Osteoblast (primary cell): ENCODE measurements around the gene SLC26A4. TPM values are rescaled to one million over a fixed set of nuclear protein-coding genes. Genes with fewer than 3 reads are reported as not detected.
A peak's percentile ranks its signal among the peaks of the same experiment; 100 is the strongest.
"Not testable (repeated sequence)": the region's sequence is repeated elsewhere in the genome, so short reads cannot be mapped to it uniquely, and the experiment has no call there.

ENCODE experiments used
- DNase-seq: peaks from one replicate; pipeline ENCODE4 v3.0.0; 2011; ENCODE audit warnings: low spot score, mixed read lengths; ENCODE audit not compliant: insufficient read length; ENCODE audit errors: missing footprints
- H2AFZ ChIP-seq: 2 replicates; pipeline ENCODE4 v1.6.0; 2011; ENCODE audit warnings: mild to moderate bottlenecking, low read length
- H3K27ac ChIP-seq: 2 replicates; pipeline ENCODE4 v1.5.1; 2011; ENCODE audit warnings: mild to moderate bottlenecking, low read depth, low read length, moderate library complexity
- H3K27me3 ChIP-seq: 2 replicates; pipeline ENCODE4 v1.6.0; 2012; ENCODE audit warnings: mild to moderate bottlenecking, control low read depth, inconsistent platforms, low read length, moderate library complexity; ENCODE audit not compliant: insufficient read depth
- H3K36me3 ChIP-seq: 2 replicates; pipeline ENCODE4 v1.5.1; 2011; ENCODE audit warnings: mild to moderate bottlenecking, low read length, control low read depth, moderate library complexity; ENCODE audit not compliant: insufficient read depth
- H3K4me1 ChIP-seq: 2 replicates; pipeline ENCODE4 v1.5.1; 2011; ENCODE audit warnings: mild to moderate bottlenecking, low read length, control low read depth, moderate library complexity; ENCODE audit not compliant: insufficient read depth
- H3K4me2 ChIP-seq: 2 replicates; pipeline ENCODE4 v1.6.0; 2011; ENCODE audit warnings: mild to moderate bottlenecking, low read length; ENCODE audit not compliant: insufficient read depth
- H3K4me3 ChIP-seq: fragments of 200-600 bp; sonication (generic); 3 replicates; pipeline ENCODE4 v1.5.1; 2012; ENCODE audit warnings: mild to moderate bottlenecking, low read length, inconsistent platforms; ENCODE audit not compliant: insufficient read depth
- H3K79me2 ChIP-seq: 2 replicates; pipeline ENCODE4 v1.6.0; 2012; ENCODE audit warnings: mild to moderate bottlenecking, low read length, control low read depth, inconsistent platforms; ENCODE audit not compliant: insufficient read depth
- H3K9me3 ChIP-seq: 2 replicates; pipeline ENCODE4 v1.5.1; 2011; ENCODE audit warnings: low read depth, low read length, control low read depth
- H4K20me1 ChIP-seq: 2 replicates; pipeline ENCODE4 v1.6.0; 2012; ENCODE audit warnings: mild to moderate bottlenecking, low read length, control low read depth; ENCODE audit not compliant: insufficient read depth
- total RNA-seq: library from RNA; depleted of rRNA; stranded (reverse); fragments of >200 nt; gene quantifications from 2 replicates; pipeline ENCODE4 v1.2.3, GENCODE V29; 2012
- TF ChIP-seq, protein P1 (sequence below): IDR thresholded peaks from 2 replicates; pipeline ENCODE4 v1.5.1; 2011; ENCODE audit warnings: mild to moderate bottlenecking, low read depth, low read length, moderate library complexity; ENCODE audit errors: extremely low read depth

Gene SLC26A4
- total RNA-seq, 1 donor = 0.36 TPM

DNA sequence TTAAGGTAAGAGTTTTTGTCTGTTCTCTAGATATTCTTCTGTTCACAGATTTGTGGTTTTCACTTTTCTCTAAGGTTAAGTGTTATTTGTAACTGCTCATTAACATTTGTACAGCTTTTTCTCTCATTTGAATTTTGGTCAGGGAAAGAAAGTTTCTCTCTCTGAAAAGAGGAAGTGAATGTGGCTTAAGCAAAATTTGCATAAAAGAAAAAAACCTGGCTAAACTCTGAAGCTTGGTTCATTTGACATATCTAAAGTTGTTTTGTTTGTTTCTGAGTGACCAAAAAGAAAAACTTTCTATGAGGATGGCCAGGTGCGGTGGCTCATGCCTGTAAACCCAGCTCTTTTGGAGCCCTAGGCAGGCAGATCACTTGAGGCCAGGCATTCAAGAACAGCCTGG, 22.0 kb upstream of the SLC26A4 start:
- Histone ChIP-seq H3K27ac (no peak overlapping the region), H3K79me2 (no peaks in the 10 kb centered on the region), H3K9me3 (no peaks in the 10 kb centered on the region), H3K27me3 (no peaks in the 10 kb centered on the region), H2AFZ (no peak overlapping the region), H3K4me2 (no peak overlapping the region), H3K4me1 (peaks cover 9% of the 10 kb centered on the region), H3K36me3 (no peaks in the 10 kb centered on the region), H3K4me3 (no peak overlapping the region), H4K20me1 (no peaks in the 10 kb centered on the region)
- TF ChIP-seq, protein P1, sequence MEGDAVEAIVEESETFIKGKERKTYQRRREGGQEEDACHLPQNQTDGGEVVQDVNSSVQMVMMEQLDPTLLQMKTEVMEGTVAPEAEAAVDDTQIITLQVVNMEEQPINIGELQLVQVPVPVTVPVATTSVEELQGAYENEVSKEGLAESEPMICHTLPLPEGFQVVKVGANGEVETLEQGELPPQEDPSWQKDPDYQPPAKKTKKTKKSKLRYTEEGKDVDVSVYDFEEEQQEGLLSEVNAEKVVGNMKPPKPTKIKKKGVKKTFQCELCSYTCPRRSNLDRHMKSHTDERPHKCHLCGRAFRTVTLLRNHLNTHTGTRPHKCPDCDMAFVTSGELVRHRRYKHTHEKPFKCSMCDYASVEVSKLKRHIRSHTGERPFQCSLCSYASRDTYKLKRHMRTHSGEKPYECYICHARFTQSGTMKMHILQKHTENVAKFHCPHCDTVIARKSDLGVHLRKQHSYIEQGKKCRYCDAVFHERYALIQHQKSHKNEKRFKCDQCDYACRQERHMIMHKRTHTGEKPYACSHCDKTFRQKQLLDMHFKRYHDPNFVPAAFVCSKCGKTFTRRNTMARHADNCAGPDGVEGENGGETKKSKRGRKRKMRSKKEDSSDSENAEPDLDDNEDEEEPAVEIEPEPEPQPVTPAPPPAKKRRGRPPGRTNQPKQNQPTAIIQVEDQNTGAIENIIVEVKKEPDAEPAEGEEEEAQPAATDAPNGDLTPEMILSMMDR = no peak
- no peak for DNase-seq

DNA sequence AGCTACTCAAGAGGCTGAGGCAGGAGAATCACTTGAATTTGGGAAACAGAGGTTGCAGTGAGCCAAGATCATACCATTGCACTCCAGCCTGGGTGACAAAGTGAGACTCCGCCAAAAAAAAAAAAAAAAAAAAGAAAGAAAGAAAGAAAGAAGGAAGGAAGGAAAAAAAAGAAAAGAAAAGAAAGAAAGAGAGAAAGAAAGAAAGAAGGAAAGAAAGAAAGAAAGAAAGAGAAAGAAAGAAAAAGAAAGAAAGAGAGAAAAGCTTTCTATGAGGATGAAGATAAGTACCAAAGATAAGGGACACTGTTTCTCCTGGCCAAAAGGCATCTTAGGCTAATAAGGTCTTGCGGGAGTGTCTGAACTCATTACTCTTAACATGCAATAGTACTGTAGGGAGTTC, 21.6 kb upstream of the SLC26A4 start:
- H3K79me2 ChIP-seq, H3K4me2 ChIP-seq, H3K27me3 ChIP-seq, H3K9me3 ChIP-seq, H2AFZ ChIP-seq, H4K20me1 ChIP-seq, H3K4me3 ChIP-seq, DNase-seq, H3K27ac ChIP-seq, H3K36me3 ChIP-seq: not testable (repeated sequence)
- peaks cover 13% of the 10 kb centered on the region for H3K4me1 ChIP-seq

DNA sequence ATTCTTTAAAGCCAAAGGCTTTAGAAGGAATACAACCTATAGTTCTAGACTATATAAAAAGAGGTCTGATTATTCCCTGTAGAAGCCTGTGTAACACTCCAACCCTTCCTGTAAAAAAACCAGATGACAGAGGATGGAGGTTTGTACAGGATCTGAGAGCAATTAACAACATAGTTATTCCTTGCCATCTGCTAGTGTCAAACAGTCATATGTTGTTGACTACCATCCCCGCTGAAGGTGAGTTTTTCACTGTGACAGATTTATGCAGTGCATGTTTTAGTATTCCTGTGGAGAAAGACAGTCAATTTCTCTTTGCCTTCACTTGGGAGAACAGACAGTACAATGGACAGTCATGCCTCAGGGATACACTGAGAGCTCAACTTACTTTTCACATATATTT, 19.0 kb upstream of the SLC26A4 start:
- no peaks in the 10 kb centered on the region for H3K36me3 ChIP-seq
- H3K9me3 ChIP-seq = no peaks in the 10 kb centered on the region
- no peak overlapping the region for H3K27ac ChIP-seq
- no peaks in the 10 kb centered on the region for H3K79me2 ChIP-seq
- TF ChIP-seq, protein P1 = no peak
- H3K4me2 ChIP-seq = no peak overlapping the region
- H3K27me3 ChIP-seq = no peaks in the 10 kb centered on the region
- DNase-seq = no peak
- no peak overlapping the region for H3K4me3 ChIP-seq
- H3K4me1 ChIP-seq = peaks cover 19% of the 10 kb centered on the region
- H2AFZ ChIP-seq = no peak overlapping the region
- no peaks in the 10 kb centered on the region for H4K20me1 ChIP-seq

DNA sequence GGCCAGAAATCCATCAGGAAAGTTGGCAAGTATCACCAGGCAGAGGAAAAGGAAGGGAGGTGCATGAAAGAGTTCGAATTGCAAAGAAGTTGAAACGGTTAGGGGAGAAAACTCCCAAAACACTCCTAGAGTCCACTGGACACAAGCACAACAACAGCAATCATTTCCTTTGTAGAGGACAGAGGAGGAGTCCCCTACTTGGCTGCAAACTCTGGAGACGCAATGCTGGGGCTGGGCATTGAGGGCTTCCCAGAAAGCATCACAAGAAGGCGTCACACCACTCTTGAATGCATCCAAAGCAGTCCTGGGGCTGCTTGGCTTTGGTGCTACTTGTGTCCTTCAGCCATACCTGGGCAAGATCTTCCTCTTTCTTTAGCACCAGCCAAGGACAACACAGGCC, 18.1 kb upstream of the SLC26A4 start:
- TF ChIP-seq, protein P1 = no peak
- Histone ChIP-seq H3K4me2 (no peak overlapping the region), H3K79me2 (no peaks in the 10 kb centered on the region), H3K4me1 (peaks cover 19% of the 10 kb centered on the region), H3K4me3 (no peak overlapping the region), H4K20me1 (no peaks in the 10 kb centered on the region), H3K27ac (peak overlapping the region; percentile 24), H3K27me3 (no peaks in the 10 kb centered on the region), H2AFZ (peak overlapping the region; percentile 24), H3K36me3 (no peaks in the 10 kb centered on the region), H3K9me3 (no peaks in the 10 kb centered on the region)
- no peak for DNase-seq
